GM18858 (cell line): Measurements from ENCODE around the gene ZNF30.
"Not testable (repeated sequence)": the region's sequence is repeated elsewhere in the genome, so short reads cannot be mapped to it uniquely, and the experiment has no call there.

Experiments
- ATAC-seq: cut with Tn5 transposase; IDR thresholded peaks from one replicate; pipeline ENCODE4 v1.9.1; 2021; ENCODE audit not compliant: unreplicated experiment

Gene ZNF30

GRCh38 chr19:34960103-34960805 is 33.6 kb downstream of the ZNF30 start:
- no peak for ATAC-seq

GRCh38 chr19:34960940-34961679 is 34.4 kb downstream of the ZNF30 start:
- no peak for ATAC-seq

- ATAC-seq, result no peak
Measured at GRCh38 chr19:34961775-34962686, 35.3 kb downstream of the ZNF30 start.

DNA sequence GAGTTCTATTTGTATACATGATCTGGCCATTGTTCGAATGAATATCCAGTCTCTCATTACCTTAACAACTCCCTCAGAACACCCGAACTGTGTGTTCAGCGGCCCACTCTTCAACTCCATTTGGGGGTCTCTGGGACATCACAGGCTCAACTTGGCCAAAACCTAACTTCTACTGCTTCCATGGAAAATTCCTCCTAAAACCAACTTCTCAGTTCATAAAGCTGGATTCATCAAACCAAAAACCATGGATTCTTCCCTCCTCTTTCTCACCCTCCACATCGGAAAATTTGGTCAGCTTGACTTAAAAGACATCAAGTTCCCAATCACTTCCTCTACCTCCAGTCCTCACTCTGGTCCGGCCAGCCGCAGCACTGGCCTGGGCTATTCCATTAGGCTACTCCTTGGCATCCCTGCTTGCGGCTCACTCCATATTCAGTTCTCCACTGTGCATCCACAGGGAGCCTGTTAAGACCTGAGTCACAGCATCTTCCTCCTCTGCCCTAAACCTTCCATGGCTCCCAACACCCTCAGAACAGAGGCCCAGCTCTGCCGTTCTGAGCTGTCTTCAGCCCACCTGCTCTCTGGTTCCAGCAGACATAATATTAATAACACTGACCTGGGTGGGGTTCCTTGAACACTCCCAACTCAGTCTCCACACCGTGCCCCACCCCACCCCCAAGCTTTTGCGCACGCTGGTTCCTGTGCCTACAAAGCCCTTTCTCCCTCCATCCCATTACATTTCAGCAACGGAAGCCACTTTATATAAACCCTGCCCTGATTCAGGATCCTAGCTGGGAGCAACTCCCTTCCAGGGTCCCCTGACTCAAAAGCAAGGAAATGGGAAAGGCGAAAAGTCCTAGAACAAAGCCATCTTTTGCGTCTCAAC is 36.2 kb downstream of the ZNF30 start:
- no peak for ATAC-seq

DNA sequence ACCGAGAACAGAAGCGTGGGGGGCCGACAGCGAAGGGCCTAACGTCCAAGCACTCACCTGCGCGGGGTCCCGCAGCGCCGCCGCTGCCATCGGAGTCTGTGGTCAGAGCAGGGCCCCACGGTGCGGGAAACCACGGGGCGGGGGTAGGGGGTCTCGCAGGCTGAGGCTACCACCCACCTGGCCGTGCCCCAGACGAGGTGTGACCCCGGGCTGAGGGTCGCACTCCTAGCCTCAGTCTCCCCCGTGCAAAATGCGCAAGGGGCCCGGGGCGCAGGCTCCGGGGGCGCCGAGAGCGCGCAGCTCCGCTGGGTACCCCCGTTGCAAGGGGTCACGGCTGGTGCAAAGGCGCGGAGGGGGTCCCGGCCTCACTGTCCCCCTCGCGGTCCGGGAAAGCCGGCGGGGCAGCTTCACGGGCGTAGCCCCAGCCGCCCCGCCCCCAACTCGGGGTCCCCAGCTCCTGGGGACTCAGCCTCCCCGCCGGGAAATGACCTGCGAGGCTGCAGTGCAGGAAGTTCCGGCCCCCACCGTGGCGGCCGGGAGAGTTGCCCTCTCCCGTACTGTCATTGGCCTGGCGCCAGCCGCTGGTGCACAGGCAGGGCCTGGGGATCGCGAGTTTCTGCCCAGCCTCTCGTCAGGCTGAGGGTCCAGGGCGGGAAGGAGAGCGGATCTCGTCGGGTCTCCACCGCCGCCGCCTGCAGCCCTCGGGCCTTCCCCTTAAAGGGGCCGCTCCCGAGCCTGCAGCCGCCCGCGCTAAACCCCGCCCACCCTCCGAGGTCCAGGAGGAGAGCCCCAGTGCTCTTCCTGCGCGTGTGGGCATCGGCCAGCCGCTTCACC is 37.1 kb downstream of the ZNF30 start, which contains the start of gene ZNF792:
TSS of gene ZNF792 (minus strand) at position 657 of the 834 bp plus-strand sequence. CDS start at position 90, 567 bp downstream.
- no peak for ATAC-seq

- ATAC-seq, result no peak
Measured at GRCh38 chr19:34964598-34964997, 37.9 kb downstream of the ZNF30 start.

GRCh38 chr19:34965505-34965904 is 38.8 kb downstream of the ZNF30 start:
- ATAC-seq, result not testable (repeated sequence)

DNA sequence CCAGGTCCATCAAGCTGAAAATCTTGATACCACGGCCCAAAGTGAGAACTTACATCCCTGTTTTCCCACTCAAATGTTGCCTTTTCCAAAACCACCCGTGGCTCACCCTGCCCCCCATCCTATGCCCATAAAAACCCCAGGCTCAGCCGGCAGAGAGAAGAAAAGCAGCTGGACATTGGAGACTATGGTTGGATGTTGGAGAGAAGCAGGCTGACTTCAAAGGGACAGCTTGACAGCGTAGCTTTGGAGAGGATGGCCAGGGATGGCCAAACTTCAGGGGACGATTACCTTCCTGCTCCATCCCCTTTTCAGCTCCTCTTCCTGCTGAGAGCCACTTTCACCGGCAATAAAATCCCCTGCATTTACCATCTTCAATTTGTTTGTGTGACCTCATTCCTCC is 40.8 kb downstream of the ZNF30 start:
- no peak for ATAC-seq

DNA sequence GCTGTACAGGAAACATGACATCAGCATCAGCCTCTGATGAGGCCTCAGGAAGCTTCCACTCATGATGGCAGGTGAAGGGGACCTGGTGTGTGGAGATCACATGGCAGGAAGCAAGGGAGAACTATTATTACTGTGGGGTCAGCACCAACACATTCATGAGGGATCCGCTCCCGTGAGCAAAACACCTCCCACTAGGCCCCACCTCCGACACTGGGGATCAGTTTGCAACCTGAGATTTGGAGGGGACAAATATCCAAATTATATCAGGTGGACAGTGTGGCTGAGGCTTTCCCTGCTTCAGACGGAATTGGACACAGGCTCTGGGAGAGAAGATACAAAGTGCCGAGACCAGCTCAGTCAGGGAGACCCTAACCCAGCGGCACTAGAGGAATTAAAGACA is 43.0 kb downstream of the ZNF30 start:
- ATAC-seq, result no peak

GRCh38 chr19:34970185-34970780 is 43.6 kb downstream of the ZNF30 start:
- ATAC-seq, result not testable (repeated sequence)

DNA sequence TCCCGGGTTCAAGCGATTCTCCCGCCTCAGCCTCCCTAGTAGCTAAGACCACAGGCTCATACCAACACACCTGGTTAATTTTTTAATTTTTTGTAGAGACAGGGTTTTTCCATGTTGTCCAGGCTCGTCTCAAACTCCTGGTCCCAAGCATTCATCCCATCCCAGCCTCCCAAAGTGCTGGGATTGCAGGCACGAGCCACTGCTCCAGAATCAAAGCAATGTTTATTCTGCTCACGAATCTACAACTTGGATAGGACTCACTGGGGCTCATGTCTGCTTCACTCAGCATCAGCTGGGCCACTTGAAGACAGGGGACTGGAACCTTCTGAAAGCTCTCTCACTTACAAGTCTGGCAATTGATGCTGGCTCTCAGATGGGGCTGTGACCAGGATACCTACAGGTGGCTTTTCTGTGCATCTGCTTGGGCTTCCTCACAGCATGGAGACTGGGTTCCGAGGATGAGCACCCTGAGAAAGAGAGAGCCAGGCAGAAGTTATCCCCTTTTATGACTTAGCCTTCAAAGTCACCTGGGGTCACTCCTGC is 45.5 kb downstream of the ZNF30 start:
- no peak for ATAC-seq

GRCh38 chr19:34974646-34975045 is 47.9 kb downstream of the ZNF30 start:
- no peak for ATAC-seq

GRCh38 chr19:34975056-34975455 is 48.4 kb downstream of the ZNF30 start:
- ATAC-seq, result no peak

GRCh38 chr19:34976611-34977010 is 49.9 kb downstream of the ZNF30 start:
- ATAC-seq, result no peak

DNA sequence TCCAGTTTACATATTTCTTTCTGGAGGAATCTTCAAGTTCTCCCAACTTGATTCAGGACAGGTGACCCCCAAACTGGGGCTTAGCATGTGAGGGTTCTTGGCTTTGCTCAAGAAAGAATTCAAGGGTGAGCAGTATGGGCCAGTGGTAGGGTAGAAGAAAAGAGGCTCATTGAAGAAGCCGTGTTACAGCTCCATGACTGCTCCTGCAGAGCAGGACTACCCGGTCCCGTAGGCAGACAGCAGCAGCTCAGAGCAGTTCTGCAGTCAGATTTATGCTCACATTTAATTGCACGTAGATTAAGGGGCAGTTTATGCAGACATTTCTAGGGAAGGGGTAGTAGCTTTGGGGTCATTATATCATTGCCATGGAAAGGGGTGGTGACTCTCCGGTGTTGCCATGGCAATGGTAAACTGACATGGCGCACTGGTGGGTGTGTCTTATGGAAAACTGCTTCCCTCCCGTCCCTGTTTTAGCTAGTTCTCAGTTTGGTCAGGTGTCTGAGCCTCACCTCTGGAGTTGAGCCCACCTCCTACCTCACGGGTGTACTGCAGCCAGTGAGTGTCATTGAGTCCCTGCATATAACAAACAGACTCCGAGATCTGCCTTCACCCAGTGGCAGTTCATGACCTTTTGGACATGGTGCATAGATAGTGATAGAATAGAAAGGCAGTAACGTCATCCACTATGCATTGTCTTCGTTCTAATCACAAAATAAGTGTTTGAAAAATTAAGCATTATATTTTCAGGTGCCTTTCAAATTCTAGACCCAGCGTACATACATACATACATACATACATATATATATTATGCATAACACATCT is 53.3 kb downstream of the ZNF30 start:
- ATAC-seq, result no peak

DNA sequence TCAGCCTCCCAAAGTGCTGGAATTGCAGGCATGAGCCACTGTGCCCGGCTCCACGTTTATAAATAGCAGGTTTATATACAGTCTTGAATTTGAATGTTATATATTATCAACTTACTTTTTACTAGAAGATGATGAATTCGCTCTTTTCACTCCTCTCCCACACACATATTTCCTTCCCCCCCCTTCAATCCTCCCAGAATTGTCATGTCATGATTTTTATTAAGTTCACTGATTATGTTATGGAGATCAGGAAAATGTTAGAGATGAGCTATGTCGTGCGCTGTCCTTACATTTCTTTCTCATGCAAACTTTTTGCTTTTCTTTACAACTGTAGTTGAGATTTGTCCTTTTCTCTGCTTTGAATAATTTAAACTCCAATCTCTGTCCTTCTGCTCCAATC is 55.6 kb downstream of the ZNF30 start:
- ATAC-seq, result no peak

GRCh38 chr19:34983786-34984185 is 57.1 kb downstream of the ZNF30 start:
- ATAC-seq, result no peak

DNA sequence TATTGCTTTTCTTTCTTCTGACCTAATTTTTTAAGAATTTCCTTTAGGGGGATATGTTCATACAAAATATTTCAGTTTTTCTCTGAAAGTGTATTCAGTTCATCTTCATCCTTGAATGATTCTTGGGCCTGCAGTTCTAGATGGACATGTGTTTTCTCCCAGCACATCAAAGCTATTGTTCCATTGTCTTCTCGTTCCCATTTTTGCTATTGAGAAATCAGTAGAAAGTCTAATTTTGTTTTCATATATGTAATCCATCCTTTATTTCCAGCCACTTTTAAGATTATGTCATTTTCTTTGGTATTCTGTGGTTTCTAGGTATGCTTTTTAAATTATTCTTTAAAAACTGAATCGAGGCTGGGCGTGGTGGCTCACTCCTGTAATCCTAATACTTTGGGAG is 57.6 kb downstream of the ZNF30 start:
- ATAC-seq, result no peak
